Heart left ventricle (tissue), 13 donors: ENCODE results near the gene RREB1.

ENCODE experiments used
- POLR2A ChIP-seq, 2 donors: fragments of 450-650 bp; IDR thresholded peaks; one replicate each; pipeline ENCODE4 v1.6.1; 2017; ENCODE audit warnings: antibody characterized with exemption in 2 of 2, mild to moderate bottlenecking in 2 of 2, moderate library complexity in 2 of 2
- TF ChIP-seq, protein P1 (sequence below), 12 donors: fragments of 200-600 bp; sonication (generic) in 4 of 12; IDR thresholded peaks; one replicate each; pipeline versions ENCODE4 v1.5.0 to v1.8.0; 2018 to 2022; ENCODE audit warnings: antibody characterized with exemption in 12 of 12, mild to moderate bottlenecking in 5 of 12
- donor health status: ischemic (EF 13 %, LVEDD 7.1; RV severe dilation, severe dysfunction).
- donor health status: DM: no; HTN: yes; CAD: no.
- donor health status: DM: no; HTN: no; CAD: no.
- donor health status: ischemic (EF 25% LVEDD 6.9; RV normal size, moderate dysfunction).
- donor health status: ischemic (EF 25% LVEDD 5.7; RV mildly dilated, moderate dysfunction).
- donor health status: ischemic (EF 35%, LVEDD 5.7; RV mildly dilated, moderate dysfunction).
- donor health status: nonischemic (EF 11% LVEDD 7.7; RV severe dilation, severe dysfunction).
- donor health status: DM: yes; HTN: yes; CAD: no.
- donor health status: PGD.
- donor health status: ischemic (EF 29% LVEDD 5.4; RV normal size, mild dysfunction).
- donor health status: nonischemic (EF 23%, LVEDD 6.1; RV moderate dilation, normal function).

DNA sequence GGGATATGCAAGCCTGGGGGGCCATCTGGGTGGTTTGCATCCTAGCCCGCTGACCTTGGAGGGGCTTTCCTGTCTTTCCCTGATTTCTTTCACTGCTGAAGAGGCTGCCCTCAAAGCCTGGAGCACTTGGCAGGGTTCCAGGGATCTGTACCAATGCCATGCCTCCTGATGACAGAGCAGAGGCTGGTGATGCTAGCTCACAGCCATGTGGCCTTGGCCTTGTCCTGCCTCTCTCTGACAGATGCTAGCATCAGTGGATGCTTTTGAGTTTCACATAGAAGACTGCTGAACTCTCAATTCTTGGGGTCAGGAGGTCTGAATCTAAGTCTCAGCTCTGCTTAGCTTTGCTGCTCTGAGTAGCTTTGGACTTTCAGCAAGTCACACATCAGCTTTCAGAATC lies 21.9 kb upstream of the RREB1 start:
- TF ChIP-seq, protein P1, sequence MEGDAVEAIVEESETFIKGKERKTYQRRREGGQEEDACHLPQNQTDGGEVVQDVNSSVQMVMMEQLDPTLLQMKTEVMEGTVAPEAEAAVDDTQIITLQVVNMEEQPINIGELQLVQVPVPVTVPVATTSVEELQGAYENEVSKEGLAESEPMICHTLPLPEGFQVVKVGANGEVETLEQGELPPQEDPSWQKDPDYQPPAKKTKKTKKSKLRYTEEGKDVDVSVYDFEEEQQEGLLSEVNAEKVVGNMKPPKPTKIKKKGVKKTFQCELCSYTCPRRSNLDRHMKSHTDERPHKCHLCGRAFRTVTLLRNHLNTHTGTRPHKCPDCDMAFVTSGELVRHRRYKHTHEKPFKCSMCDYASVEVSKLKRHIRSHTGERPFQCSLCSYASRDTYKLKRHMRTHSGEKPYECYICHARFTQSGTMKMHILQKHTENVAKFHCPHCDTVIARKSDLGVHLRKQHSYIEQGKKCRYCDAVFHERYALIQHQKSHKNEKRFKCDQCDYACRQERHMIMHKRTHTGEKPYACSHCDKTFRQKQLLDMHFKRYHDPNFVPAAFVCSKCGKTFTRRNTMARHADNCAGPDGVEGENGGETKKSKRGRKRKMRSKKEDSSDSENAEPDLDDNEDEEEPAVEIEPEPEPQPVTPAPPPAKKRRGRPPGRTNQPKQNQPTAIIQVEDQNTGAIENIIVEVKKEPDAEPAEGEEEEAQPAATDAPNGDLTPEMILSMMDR (IDR thresholded peaks at IDR 0.05) = no peak
- TF ChIP-seq POLR2A (IDR thresholded peaks at IDR 0.05) = no peak
